Coronary artery (tissue), 2 donors: ENCODE data around the gene CTDP1.

Source experiments
- DNase-seq: peaks from one replicate; pipeline ENCODE4 v3.0.0-alpha.2; 2017; ENCODE audit warnings: low spot score
- H3K27ac ChIP-seq, 2 donors: fragments of 200-600 bp; sonication (generic); one replicate each; pipeline ENCODE4 v1.5.1; 2016 to 2019
- H3K4me3 ChIP-seq: fragments of 200-600 bp; sonication (generic); 2 replicates; pipeline ENCODE4 v1.5.1; 2016; ENCODE audit warnings: mild to moderate bottlenecking, moderate library complexity
- CTCF ChIP-seq: fragments of 200-600 bp; sonication (generic); IDR thresholded peaks from one replicate; pipeline ENCODE4 v1.5.1; 2019; ENCODE audit warnings: antibody characterized with exemption

Gene CTDP1

GRCh38 chr18:79801217-79801616, 121.6 kb downstream of the CTDP1 start:
- H3K27ac ChIP-seq = no peak overlapping the region
- TF ChIP-seq CTCF = no peak
- no peak overlapping the region for H3K4me3 ChIP-seq
- DNase-seq = no peak

DNA sequence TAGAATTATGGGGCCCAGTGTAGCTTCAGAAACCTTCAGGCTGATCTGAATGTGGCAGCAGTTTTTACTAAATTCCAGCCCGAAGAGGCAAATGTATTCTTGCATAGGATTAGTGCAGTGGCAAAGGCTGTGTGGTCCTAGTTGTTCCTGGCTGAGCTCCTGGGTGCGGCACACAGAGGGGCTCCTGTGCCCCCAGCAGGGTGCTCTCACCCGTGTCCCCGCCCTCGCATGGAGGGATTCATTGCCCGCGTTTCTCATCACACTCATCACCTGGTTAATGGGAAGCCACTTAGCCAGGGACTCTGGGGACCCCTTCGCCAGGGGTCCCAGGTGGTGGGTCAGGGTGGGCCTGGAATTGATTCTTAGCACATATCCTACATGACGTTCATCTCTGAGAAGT, 122.0 kb downstream of the CTDP1 start:
- Histone ChIP-seq H3K4me3 (no peak overlapping the region), H3K27ac (no peak overlapping the region)
- TF ChIP-seq CTCF = no peak
- DNase-seq = no peak

GRCh38 chr18:79802298-79802697, 122.7 kb downstream of the CTDP1 start:
- TF ChIP-seq CTCF = no peak
- Histone ChIP-seq H3K27ac (no peak overlapping the region), H3K4me3 (no peak overlapping the region)
- DNase-seq = no peak

DNA sequence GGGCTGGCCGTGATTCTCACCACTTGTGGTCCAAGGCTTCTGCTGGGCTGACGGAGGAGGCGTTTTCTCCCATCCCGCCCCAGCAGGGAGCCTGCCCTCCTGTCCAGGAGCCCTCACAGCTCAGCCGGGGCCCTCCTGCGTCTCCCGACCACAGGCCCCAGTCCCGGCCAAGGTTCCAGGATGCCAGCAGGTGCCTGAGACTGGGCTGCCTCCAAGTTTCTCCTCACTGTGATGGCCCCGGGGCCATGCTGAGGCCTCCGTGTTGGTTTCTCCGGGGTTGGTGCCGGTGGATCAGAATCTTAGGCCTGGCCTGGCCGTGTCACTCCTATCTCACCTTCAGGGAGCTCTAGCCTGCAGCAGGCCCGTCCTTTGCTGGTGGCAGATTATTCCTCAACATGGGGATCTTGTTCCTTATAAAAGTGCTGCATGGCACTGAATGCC, 124.0 kb downstream of the CTDP1 start:
- no peak for TF ChIP-seq CTCF
- Histone ChIP-seq H3K4me3 (no peak overlapping the region), H3K27ac (no peak overlapping the region)
- DNase-seq = no peak
